GM12878 (cell line): ENCODE measurements around the gene DMD. TPM values are rescaled to one million over a fixed set of nuclear protein-coding genes. Genes with fewer than 3 reads are reported as not detected.

ENCODE experiments used
- ATAC-seq: fragments of 200-7000 bp; cut with Tn5 transposase; 3 replicates; pipeline ENCODE4 v1.9.1; 2020; ENCODE audit warnings: mild to moderate bottlenecking, moderate library complexity
- BruUV-seq: library from RNA; stranded (reverse); fragments of 400-500 nt; replicated peaks from 2 replicates; lab custom pipeline; 2021; lab: Mats Ljungman, UMichigan
- CTCF ChIA-PET: fragments of 300-600 bp; sonication (Branson Sonifier 250); formaldehyde crosslinking; extraction: SDS; loops from one replicate; lab custom pipeline; 2021; ENCODE audit warnings: inconsistent platforms; lab: Yijun Ruan, JAX
- POLR2A ChIA-PET: fragments of 350-600 bp; formaldehyde crosslinking; extraction: SDS; loops from one replicate; lab custom pipeline; 2021; ENCODE audit warnings: inconsistent platforms; lab: Charles Lee
- RAD21 ChIA-PET: fragments of 300-600 bp; sonication (Branson Sonifier 250); formaldehyde crosslinking; loops from one replicate; lab custom pipeline; 2023; ENCODE audit warnings: antibody characterized with exemption; ENCODE audit not compliant: unreplicated experiment; lab: Charles Lee
- SMC1A ChIA-PET: fragments of 300-600 bp; sonication (Branson Sonifier 250); formaldehyde crosslinking; loops from one replicate; lab custom pipeline; 2023; ENCODE audit not compliant: unreplicated experiment, uncharacterized antibody; lab: Charles Lee
- DNase-seq: peaks from one replicate; pipeline ENCODE4 v3.0.0-alpha.2; 2011; ENCODE audit warnings: low read depth, low spot score
- FAIRE-seq: peaks from 3 replicates; lab custom pipeline; 2011; peaks lifted over from hg19 to GRCh38; lab: Jason Lieb, UNC
- H2AFZ ChIP-seq: 2 replicates; pipeline ENCODE4 v1.6.0; 2011; ENCODE audit warnings: low read depth, low read length, control low read depth; ENCODE audit not compliant: control insufficient read depth
- H3K27ac ChIP-seq: 2 replicates; pipeline ENCODE4 v1.5.1; 2011; ENCODE audit warnings: control low read depth; ENCODE audit not compliant: control insufficient read depth, insufficient read depth
- H3K27me3 ChIP-seq, 2 experiments: replicated peaks in 1 of 2; 2 replicates each; pipeline versions ENCODE4 v1.6.0 to v1.6.1; 2011; ENCODE audit warnings: low read length in 1 of 2; ENCODE audit not compliant: control insufficient read depth in 2 of 2, insufficient read depth in 2 of 2
- H3K36me3 ChIP-seq, 2 experiments: 2 replicates each; pipeline ENCODE4 v1.5.1; 2011; ENCODE audit warnings: low read length in 1 of 2; ENCODE audit not compliant: control insufficient read depth in 2 of 2, insufficient read depth in 2 of 2
- H3K4me1 ChIP-seq: 2 replicates; pipeline ENCODE4 v1.6.1; 2011; ENCODE audit warnings: mild to moderate bottlenecking, low read length, moderate library complexity, mixed read lengths; ENCODE audit not compliant: control insufficient read depth, insufficient read depth
- H3K4me2 ChIP-seq: 2 replicates; pipeline ENCODE4 v1.6.0; 2011; ENCODE audit warnings: control low read depth; ENCODE audit not compliant: control insufficient read depth, insufficient read depth
- H3K4me3 ChIP-seq: fragments of 200-600 bp; sonication (generic); 2 replicates; pipeline ENCODE4 v1.5.1; 2016
- H3K79me2 ChIP-seq: 2 replicates; pipeline ENCODE4 v1.6.0; 2011; ENCODE audit warnings: low read length; ENCODE audit not compliant: control insufficient read depth, insufficient read depth
- H3K9ac ChIP-seq: 2 replicates; pipeline ENCODE4 v1.8.0; 2011; ENCODE audit warnings: low read length, control low read depth, mixed read lengths; ENCODE audit not compliant: control insufficient read depth, insufficient read depth
- H3K9me3 ChIP-seq: replicated peaks from 3 replicates; pipeline ENCODE4 v1.5.1; 2011; ENCODE audit warnings: mild to moderate bottlenecking, low read length; ENCODE audit not compliant: control insufficient read depth, insufficient read depth
- H4K20me1 ChIP-seq: 2 replicates; pipeline ENCODE4 v1.6.0; 2011; ENCODE audit not compliant: control insufficient read depth, insufficient read depth
- CEBPB ChIP-seq, 2 experiments: fragments of 150-350 bp in 1 of 2; IDR thresholded peaks; 2 replicates each; pipeline ENCODE4 v1.6.1; 2012 to 2014; ENCODE audit warnings: low read depth in 2 of 2, low read length in 2 of 2, borderline replicate concordance in 1 of 2, inconsistent platforms in 1 of 2
- CHD2 ChIP-seq: IDR thresholded peaks from 2 replicates; pipeline ENCODE4 v1.6.1; 2011; ENCODE audit warnings: low read depth, low read length, improper control_type of control experiment, borderline replicate concordance
- EED ChIP-seq: sonication (generic); IDR thresholded peaks from 2 replicates; pipeline ENCODE4 v1.6.1; 2016; ENCODE audit warnings: antibody characterized with exemption, low read depth
- IRF4 ChIP-seq: IDR thresholded peaks from 2 replicates; pipeline ENCODE4 v1.6.1; 2011; ENCODE audit warnings: low read depth, low read length
- MEF2B ChIP-seq: fragments of 450-650 bp; IDR thresholded peaks from 2 replicates; pipeline ENCODE4 v1.6.1; 2018; ENCODE audit warnings: mild to moderate bottlenecking, moderate library complexity; ENCODE audit not compliant: partially characterized antibody, poor library complexity, severe bottlenecking
- NFIC ChIP-seq: IDR thresholded peaks from 2 replicates; pipeline ENCODE4 v1.6.1; 2012; ENCODE audit warnings: low read depth, mild to moderate bottlenecking, inconsistent platforms, low read length, moderate library complexity
- PBX3 ChIP-seq: IDR thresholded peaks from 2 replicates; pipeline ENCODE4 v1.6.1; 2011; ENCODE audit warnings: mild to moderate bottlenecking, low read depth, low read length, moderate library complexity; ENCODE audit not compliant: insufficient replicate concordance
- POLR2AphosphoS2 ChIP-seq: IDR thresholded peaks from 2 replicates; pipeline ENCODE4 v1.6.1; 2011; ENCODE audit warnings: low read depth, mild to moderate bottlenecking, low read length, improper control_type of control experiment, moderate library complexity
- USF1 ChIP-seq: IDR thresholded peaks from 2 replicates; pipeline ENCODE4 v1.6.1; 2011; ENCODE audit warnings: borderline replicate concordance, low read depth, mild to moderate bottlenecking, moderate library complexity, mixed read lengths, low read length; ENCODE audit not compliant: insufficient read depth; ENCODE audit errors: extremely low read length
- WGBS: methylation state at CpG from one replicate; pipeline ENCODE4 v1.1.6; 2016; ENCODE audit warnings: low lambda C conversion rate; ENCODE audit not compliant: insufficient replicate concordance, insufficient coverage; ENCODE audit errors: missing lambda C conversion rate; 5-methylcytosine and 5-hydroxymethylcytosine counted together
- in situ Hi-C: fragments of 300-500 bp; cut with MboI; formaldehyde crosslinking; loops from 9 replicates; pipeline ENCODE4 v1.14.3; 2018; ENCODE audit warnings: mixed read lengths
- intact Hi-C: fragments of 100-400 bp; cut with micrococcal nuclease; formaldehyde crosslinking; loops from one replicate; pipeline ENCODE4 v1.14.2; 2022; ENCODE audit not compliant: unreplicated experiment
- polyA plus RNA-seq, 11 experiments: library from polyadenylated mRNA; depleted of rRNA in 4 of 11; unstranded in 6 of 11; stranded (reverse) in 5 of 11; fragments of >200 nt; fragmentation: Nextera tagmentation in 4 of 11; fragmentation: Illumina TruSeq in 1 of 11; extraction: Ambion mirVana in 4 of 11; extraction: Trizol in 1 of 11; gene quantifications; 1 replicate in 1 of 11; 2 replicates in 10 of 11; pipeline versions ENCODE4 v1.2.1 to v1.2.3, GENCODE V29; 2011 to 2016; ENCODE audit warnings: inconsistent platforms in 2 of 11, missing spikeins in 2 of 11, low read depth in 1 of 11
- total RNA-seq, 4 experiments: library from RNA; depleted of rRNA in 3 of 4; stranded (reverse); fragments of >200 nt in 3 of 4; fragmentation: Illumina TruSeq in 1 of 4; extraction: Trizol in 1 of 4; gene quantifications; 2 replicates each; pipeline versions ENCODE4 v1.2.1 to v1.2.3, GENCODE V29; 2013 to 2021

Gene DMD
- total and polyA plus RNA-seq, 10 of the 15 experiments (the other 5 are each of a cell fraction or from before 2014, with no cell fraction given), result 1.4 to 24.3 (median 4.3) TPM

- no peaks in the 10 kb centered on the region for H3K9me3 ChIP-seq
- no peak overlapping the region for H3K27ac ChIP-seq
- no peaks in the 10 kb centered on the region for H3K79me2 ChIP-seq
- TF ChIP-seq NFIC (no peak), USF1 (no peak), MEF2B (no peak), CEBPB (IDR thresholded peaks at IDR 0.05; ENCODE audit: borderline replicate concordance in 1 of 2, low read depth in 2 of 2, low read length in 2 of 2) (no peak), EED (no peak), IRF4 (no peak)
- no peak overlapping the region for H3K4me2 ChIP-seq
- FAIRE-seq (no peak), DNase-seq (no peak), ATAC-seq (no peak)
- intact Hi-C loops (no loop called here), in situ Hi-C loops (no loop called here)
- H2AFZ ChIP-seq, result no peak overlapping the region
- H4K20me1 ChIP-seq, result no peaks in the 10 kb centered on the region
- no peak overlapping the region for H3K4me3 ChIP-seq
- RAD21 ChIA-PET, result interaction anchor here (1.1 kb wide), 1 partner anchor 167 kb away, joined by 3 read pairs; no protein-coding TSS in a partner anchor
- SMC1A ChIA-PET, result interaction anchor here (0.7 kb wide), 1 partner anchor 591 kb away, joined by 3 read pairs; no protein-coding TSS in a partner anchor
- H3K36me3 ChIP-seq, result no peaks in the 10 kb centered on the region
- CTCF ChIA-PET, result no interaction called here
- H3K4me1 ChIP-seq, result no peaks in the 10 kb centered on the region
- no peaks in the 10 kb centered on the region for H3K27me3 ChIP-seq
- POLR2A ChIA-PET, result no interaction called here
- H3K9ac ChIP-seq, result no peak overlapping the region
- no TSS peak for BruUV-seq
- WGBS, result 50% methylated on average over 4 of the region's 4 CpGs
Observed at GRCh38 chrX:32562261-32562660, 649.1 kb downstream of the DMD start.

- no peak for FAIRE-seq
- no peak overlapping the region for H3K4me3 ChIP-seq
Observed at GRCh38 chrX:32545101-32545500, 666.2 kb downstream of the DMD start.

More at GRCh38 chrX:32545101-32545500, 666.2 kb downstream of the DMD start:
- ChIA-PET POLR2A (no interaction called here), RAD21 (no interaction called here), CTCF (no interaction called here), SMC1A (no interaction called here)
- no peak for DNase-seq
- Histone ChIP-seq H3K9ac (no peak overlapping the region), H3K4me1 (no peaks in the 10 kb centered on the region), H4K20me1 (no peaks in the 10 kb centered on the region), H2AFZ (no peak overlapping the region), H3K36me3 (no peaks in the 10 kb centered on the region), H3K27ac (no peak overlapping the region), H3K4me2 (no peak overlapping the region), H3K79me2 (no peaks in the 10 kb centered on the region), H3K27me3 (no peaks in the 10 kb centered on the region), H3K9me3 (no peaks in the 10 kb centered on the region)
- in situ Hi-C loops (no loop called here), intact Hi-C loops (no loop called here)
- no TSS peak for BruUV-seq
- ATAC-seq, result no peak
- 100% methylated on average over 1 of the region's 1 CpG for WGBS
- TF ChIP-seq PBX3, result no peak
- no peak for TF ChIP-seq CHD2
- no peak for TF ChIP-seq POLR2AphosphoS2
